Measurements from ENCODE around the gene PNPLA7. TPM values are rescaled to one million over a fixed set of nuclear protein-coding genes. Genes with fewer than 3 reads are reported as not detected.
"Not testable (repeated sequence)": the region's sequence is repeated elsewhere in the genome, so short reads cannot be mapped to it uniquely, and the experiment has no call there.

The PNPLA7 gene
- total RNA-seq, 2 experiments from 2014 or later, result 3.0 to 3.2 TPM

DNA sequence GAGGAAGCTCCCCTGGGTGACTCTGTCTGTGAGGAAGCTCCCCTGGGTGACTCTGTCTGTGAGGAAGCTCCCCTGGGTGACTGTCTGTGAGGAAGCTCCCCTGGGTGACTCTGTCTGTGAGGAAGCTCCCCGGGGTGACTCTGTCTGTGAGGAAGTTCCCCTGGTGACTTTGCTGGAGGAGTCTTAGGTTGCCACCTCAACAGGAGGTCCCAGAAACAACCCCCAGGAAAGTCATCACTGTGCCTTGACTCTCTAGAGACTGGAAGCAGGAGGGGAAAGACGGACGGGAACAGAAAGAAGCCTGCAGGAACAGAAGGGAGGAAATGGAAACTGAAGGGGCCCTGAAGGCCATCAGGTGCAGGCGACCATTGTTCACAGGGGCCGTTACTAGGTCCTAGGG, 18.2 kb upstream of the PNPLA7 start:
- H3K4me1 Mint-ChIP-seq; DNase-seq; H3K9me3 Mint-ChIP-seq (ENCODE audit: low read depth); ATAC-seq; H3K27me3 Mint-ChIP-seq; CTCF ChIA-PET; H3K4me3 Mint-ChIP-seq: not testable (repeated sequence)
- Mint-ChIP-seq H3K36me3 (peaks cover 31% of the 10 kb centered on the region), H3K27ac (peak overlapping the region; percentile 44)

DNA sequence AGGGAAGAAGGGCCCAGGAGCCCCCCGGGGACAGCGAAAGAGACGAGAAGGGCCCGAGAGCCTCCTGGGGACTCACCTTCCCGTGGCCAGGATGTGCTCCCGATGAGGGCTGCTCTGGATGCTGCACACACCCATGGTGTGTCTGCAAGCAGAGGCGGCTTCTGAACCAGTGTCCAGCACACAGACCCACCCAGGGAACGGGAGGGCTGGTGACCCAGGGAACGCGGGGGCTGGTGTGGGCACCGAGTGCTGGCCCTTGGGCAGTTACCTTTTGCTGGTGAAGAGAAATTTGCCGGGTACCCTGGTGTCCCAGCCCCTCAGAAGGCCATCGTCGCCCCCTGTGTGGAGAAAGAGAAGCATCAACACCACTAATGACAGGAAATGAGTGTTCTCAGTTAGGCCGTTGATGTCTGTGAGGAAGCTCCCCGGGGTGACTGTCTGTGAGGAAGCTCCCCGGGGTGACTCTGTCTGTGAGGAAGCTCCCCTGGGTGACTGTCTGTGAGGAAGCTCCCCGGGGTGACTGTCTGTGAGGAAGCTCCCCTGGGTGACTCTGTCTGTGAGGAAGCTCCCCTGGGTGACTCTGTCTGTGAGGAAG, 14.7 kb upstream of the PNPLA7 start:
- ATAC-seq, result no peak
- no peak overlapping the region for H3K27ac Mint-ChIP-seq
- CTCF ChIA-PET, result no interaction called here

DNA sequence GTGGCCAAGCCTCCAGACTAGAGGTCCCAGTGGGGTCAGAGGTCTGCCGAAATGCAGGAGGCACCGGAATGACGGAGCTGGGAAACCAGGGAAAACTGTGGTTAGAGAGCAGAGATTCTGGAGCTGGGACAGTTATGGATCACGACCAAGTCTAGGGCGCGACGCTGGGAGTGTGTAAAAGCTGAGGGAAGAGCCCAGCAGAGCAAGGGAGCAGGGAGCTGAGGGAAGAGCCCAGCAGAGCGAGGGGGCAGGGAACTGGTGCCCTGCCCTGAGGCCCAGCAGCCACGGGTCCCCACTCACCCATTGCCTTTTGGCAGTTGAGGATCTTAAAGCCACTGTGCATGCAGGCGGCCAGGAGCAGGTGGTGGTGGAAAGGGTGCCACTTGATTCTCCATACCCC, 13.9 kb upstream of the PNPLA7 start:
- Mint-ChIP-seq H3K27ac (no peak overlapping the region), H3K27me3 (no peaks in the 10 kb centered on the region), H3K36me3 (peaks cover 16% of the 10 kb centered on the region), H3K4me1 (peaks cover 6% of the 10 kb centered on the region), H3K9me3 (ENCODE audit: low read depth) (no peaks in the 10 kb centered on the region), H3K4me3 (no peak overlapping the region)
- no peak for ATAC-seq
- DNase-seq, result no peak
- CTCF ChIA-PET, result no interaction called here

More for the DNA sequence above, 14.7 kb upstream of the PNPLA7 start:
- Mint-ChIP-seq H3K27me3 (no peaks in the 10 kb centered on the region), H3K4me3 (no peak overlapping the region), H3K36me3 (peaks cover 18% of the 10 kb centered on the region), H3K9me3 (ENCODE audit: low read depth) (no peaks in the 10 kb centered on the region), H3K4me1 (peaks cover 6% of the 10 kb centered on the region)
- no peak for DNase-seq

DNA sequence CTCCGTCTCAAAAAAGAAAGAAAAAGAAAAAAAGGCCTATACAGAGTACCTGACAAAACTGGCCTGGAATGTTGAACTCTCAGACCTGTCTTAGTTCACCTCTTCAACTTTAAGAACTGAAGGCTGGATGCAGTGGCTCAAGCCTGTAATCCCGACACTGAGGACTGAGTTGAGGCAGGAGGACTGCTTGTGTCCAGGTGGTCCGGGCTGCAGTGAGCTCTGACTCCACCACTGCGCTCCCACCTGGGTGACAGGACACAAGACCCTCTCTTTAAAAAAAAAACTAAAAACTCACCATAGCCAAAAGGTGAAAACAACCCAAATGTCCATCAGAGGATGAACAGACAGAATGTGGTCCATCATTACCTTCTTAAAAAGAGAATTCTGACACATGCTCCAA, 7.9 kb upstream of the PNPLA7 start:
- no peaks in the 10 kb centered on the region for H3K9me3 Mint-ChIP-seq (ENCODE audit: low read depth)
- CTCF ChIA-PET, result interaction anchor here (1.1 to 3.6 kb wide), 2 partner anchors 15 to 20 kb away, joined by 3 to 11 read pairs; partner anchors contain the start of gene DPH7
- H3K27ac Mint-ChIP-seq, result no peak overlapping the region
- no peak for ATAC-seq
- peaks cover 2% of the 10 kb centered on the region for H3K4me1 Mint-ChIP-seq
- H3K36me3 Mint-ChIP-seq, result peaks cover 13% of the 10 kb centered on the region
- DNase-seq, result no peak
- H3K27me3 Mint-ChIP-seq, result no peaks in the 10 kb centered on the region
- H3K4me3 Mint-ChIP-seq, result no peak overlapping the region

DNA sequence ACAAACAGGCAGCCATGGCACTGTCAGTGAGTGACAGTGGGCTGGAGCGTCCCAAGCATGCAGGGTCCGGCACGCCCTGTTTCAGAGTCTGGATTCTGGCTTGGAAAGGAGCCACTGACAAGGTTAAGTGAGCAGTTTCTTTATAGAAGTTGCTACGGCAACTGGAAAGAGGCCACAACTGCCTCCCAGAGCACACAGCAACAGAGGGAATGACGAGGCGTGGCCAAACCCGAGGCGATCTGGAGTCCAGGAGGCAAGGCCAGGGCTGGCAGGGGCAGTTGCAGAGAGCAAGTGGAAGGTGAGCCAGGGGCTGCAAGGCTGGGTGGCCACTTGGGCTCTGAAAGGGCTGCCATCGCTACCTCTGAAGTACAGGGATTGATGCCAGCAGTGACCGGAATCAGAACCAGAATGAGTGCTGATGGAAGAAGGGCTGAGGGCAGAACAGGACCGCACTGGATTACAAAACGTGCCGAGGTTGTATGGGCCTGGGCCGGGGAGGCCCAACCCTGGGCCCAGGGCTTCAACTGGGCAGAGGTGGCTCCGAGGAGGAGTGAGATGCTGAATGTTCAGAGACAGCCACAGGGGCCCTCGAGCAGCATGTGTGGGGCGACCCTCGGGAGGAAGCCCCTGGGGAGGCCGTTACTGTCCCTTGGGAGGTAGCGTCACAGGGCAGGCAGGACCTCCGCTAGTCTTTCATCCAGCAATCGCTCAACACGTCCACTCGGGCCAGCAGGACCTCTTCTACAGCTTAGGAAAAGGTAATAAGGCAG, 6.1 kb upstream of the PNPLA7 start:
- Mint-ChIP-seq H3K36me3 (peaks cover 10% of the 10 kb centered on the region), H3K4me3 (no peak overlapping the region), H3K4me1 (peaks cover 10% of the 10 kb centered on the region), H3K27ac (no peak overlapping the region), H3K27me3 (no peaks in the 10 kb centered on the region), H3K9me3 (ENCODE audit: low read depth) (no peaks in the 10 kb centered on the region)
- CTCF ChIA-PET, result no interaction called here
- ATAC-seq, result no peak
- DNase-seq, result no peak

- DNase-seq, result no peak
- H3K9me3 Mint-ChIP-seq (ENCODE audit: low read depth), result no peaks in the 10 kb centered on the region
- H3K27ac Mint-ChIP-seq, result no peak overlapping the region
- no peak for ATAC-seq
- H3K4me1 Mint-ChIP-seq, result peaks cover 12% of the 10 kb centered on the region
- CTCF ChIA-PET, result interaction anchor here (1.1 kb wide), 1 partner anchor 24 kb away, joined by 3 read pairs; the partner anchor contains the start of gene DPH7
- no peak overlapping the region for H3K4me3 Mint-ChIP-seq
- no peaks in the 10 kb centered on the region for H3K27me3 Mint-ChIP-seq
- peaks cover 9% of the 10 kb centered on the region for H3K36me3 Mint-ChIP-seq
Measured at GRCh38 chr9:137555179-137555578, 5.0 kb upstream of the PNPLA7 start.

GRCh38 chr9:137554349-137554748, 4.1 kb upstream of the PNPLA7 start:
- DNase-seq (no peak), ATAC-seq (no peak)
- Mint-ChIP-seq H3K27me3 (no peaks in the 10 kb centered on the region), H3K9me3 (ENCODE audit: low read depth) (no peaks in the 10 kb centered on the region), H3K36me3 (peaks cover 7% of the 10 kb centered on the region), H3K4me3 (no peak overlapping the region), H3K27ac (no peak overlapping the region), H3K4me1 (peaks cover 17% of the 10 kb centered on the region)
- CTCF ChIA-PET, result interaction anchor here (1.1 kb wide), 1 partner anchor 25 kb away, joined by 3 read pairs; the partner anchor contains the start of gene DPH7

DNA sequence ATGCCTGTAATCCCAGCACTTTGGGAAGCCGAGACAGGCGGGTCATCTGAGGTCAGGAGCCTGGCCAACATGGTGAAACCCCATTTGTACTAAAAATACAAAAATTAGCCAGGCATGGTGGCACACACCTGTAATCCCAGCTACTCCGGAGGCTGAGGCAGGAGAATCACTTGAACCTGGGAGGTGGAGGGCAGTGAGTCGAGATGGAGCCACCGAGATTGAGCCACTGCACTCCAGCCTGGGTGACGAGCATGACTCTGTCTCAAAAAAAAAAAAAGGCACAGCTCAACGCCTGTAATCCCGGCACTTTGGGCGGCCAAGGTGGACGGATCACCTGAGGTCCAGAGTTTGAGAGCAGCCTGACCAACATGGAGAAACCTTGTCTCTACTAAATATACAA, 3.5 kb upstream of the PNPLA7 start:
- H3K36me3 Mint-ChIP-seq; DNase-seq; H3K27ac Mint-ChIP-seq; H3K27me3 Mint-ChIP-seq; ATAC-seq; CTCF ChIA-PET; H3K9me3 Mint-ChIP-seq (ENCODE audit: low read depth); H3K4me3 Mint-ChIP-seq: not testable (repeated sequence)
- peaks cover 17% of the 10 kb centered on the region for H3K4me1 Mint-ChIP-seq

DNA sequence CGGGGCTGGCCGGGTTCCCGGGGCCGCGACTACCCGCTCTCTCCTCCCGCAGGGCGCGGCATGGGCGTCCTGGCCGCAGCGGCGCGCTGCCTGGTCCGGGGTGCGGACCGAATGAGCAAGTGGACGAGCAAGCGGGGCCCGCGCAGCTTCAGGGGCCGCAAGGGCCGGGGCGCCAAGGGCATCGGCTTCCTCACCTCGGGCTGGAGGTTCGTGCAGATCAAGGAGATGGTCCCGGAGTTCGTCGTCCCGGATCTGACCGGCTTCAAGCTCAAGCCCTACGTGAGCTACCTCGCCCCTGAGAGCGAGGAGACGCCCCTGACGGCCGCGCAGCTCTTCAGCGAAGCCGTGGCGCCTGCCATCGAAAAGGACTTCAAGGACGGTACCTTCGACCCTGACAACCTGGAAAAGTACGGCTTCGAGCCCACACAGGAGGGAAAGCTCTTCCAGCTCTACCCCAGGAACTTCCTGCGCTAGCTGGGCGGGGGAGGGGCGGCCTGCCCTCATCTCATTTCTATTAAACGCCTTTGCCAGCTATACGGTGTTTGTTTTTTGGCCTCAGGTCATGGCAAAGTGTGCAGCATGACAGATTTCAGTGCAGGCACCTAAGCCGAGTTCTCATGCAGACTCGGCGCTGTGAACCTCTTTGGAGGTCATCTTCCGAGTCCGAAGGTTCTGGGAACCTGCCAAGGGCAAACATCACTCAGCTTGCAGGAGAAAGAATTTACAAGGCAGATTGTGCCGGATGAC, 2.0 kb upstream of the PNPLA7 start:
- peaks cover 7% of the 10 kb centered on the region for H3K36me3 Mint-ChIP-seq
- ATAC-seq (peak; percentile 10), DNase-seq (peak; percentile 55)
- H3K27ac Mint-ChIP-seq, result peak overlapping the region; percentile 77
- H3K9me3 Mint-ChIP-seq (ENCODE audit: low read depth), result no peaks in the 10 kb centered on the region
- H3K4me3 Mint-ChIP-seq, result peak overlapping the region; percentile 78
- CTCF ChIA-PET, result interaction anchor here (0.8 to 2.4 kb wide), 9 partner anchors 14 to 134 kb away, joined by 3 to 17 read pairs (median 4); partner anchors contain the start of genes EHMT1 and EXD3
- H3K27me3 Mint-ChIP-seq, result no peaks in the 10 kb centered on the region
- peaks cover 17% of the 10 kb centered on the region for H3K4me1 Mint-ChIP-seq

- Mint-ChIP-seq H3K4me3 (peak within 1 kb of the TSS; percentile 78), H3K27me3 (no peaks in the 10 kb centered on the region), H3K9me3 (ENCODE audit: low read depth) (no peaks in the 10 kb centered on the region), H3K4me1 (peaks cover 17% of the 10 kb centered on the region), H3K27ac (peak within 1 kb of the TSS; percentile 77), H3K36me3 (peaks cover 7% of the 10 kb centered on the region)
- DNase-seq, result peak; percentile 93
- CTCF ChIA-PET, result interaction anchor here (0.8 to 2.4 kb wide), 10 partner anchors 13 to 133 kb away, joined by 3 to 17 read pairs (median 4); partner anchors contain the start of genes EHMT1 and EXD3
- peak; percentile 94 for ATAC-seq
Measured at GRCh38 chr9:137551264-137552021, 1.2 kb upstream of the PNPLA7 start, which contains the start of gene MRPL41. MRPL41 (plus strand) TSS chr9:137551879; CDS start chr9:137552082, 203 bp downstream.

DNA sequence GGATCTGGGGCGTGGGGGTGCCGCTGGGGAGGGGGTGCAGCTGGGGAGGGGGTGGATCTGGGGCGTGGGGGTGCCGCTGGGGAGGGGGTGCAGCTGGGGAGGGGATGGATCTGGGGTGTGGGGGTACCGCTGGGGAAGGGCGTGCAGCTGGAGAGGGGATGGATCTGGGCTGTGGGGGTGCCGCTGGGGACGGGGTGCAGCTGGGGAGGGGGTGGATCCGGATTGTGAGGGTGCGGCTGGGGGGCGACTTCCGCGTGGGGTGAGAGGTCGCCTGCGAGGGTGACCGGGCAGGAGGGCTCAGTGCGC, 709 bp upstream of the PNPLA7 start:
- not testable (repeated sequence) for ATAC-seq

GRCh38 chr9:137547687-137548543, 2.3 kb downstream of the PNPLA7 start:
- DNase-seq (no peak), ATAC-seq (no peak)
- Mint-ChIP-seq H3K27ac (no peak overlapping the region), H3K27me3 (no peaks in the 10 kb centered on the region), H3K36me3 (no peaks in the 10 kb centered on the region), H3K4me1 (peaks cover 21% of the 10 kb centered on the region), H3K4me3 (no peak overlapping the region), H3K9me3 (ENCODE audit: low read depth) (no peaks in the 10 kb centered on the region)
- CTCF ChIA-PET, result interaction anchor here (1.1 kb wide), 1 partner anchor 124 kb away, joined by 3 read pairs; no protein-coding TSS in a partner anchor

More for the DNA sequence above, 709 bp upstream of the PNPLA7 start:
- not testable (repeated sequence) for DNase-seq; H3K9me3 Mint-ChIP-seq (ENCODE audit: low read depth); H3K27me3 Mint-ChIP-seq; H3K36me3 Mint-ChIP-seq
- Mint-ChIP-seq H3K4me3 (peak overlapping the region; percentile 78), H3K4me1 (peaks cover 17% of the 10 kb centered on the region), H3K27ac (peak overlapping the region; percentile 40)
- CTCF ChIA-PET, result interaction anchor here (0.5 to 2.4 kb wide), 3 partner anchors 13 to 466 kb away, joined by 3 to 17 read pairs (median 9); no protein-coding TSS in a partner anchor
